HEK293T (cell line): ENCODE data around the gene PPP2R5E.

ENCODE experiments used
- BHLHE40 ChIP-seq: fragments of 450-650 bp; IDR thresholded peaks from 2 replicates; pipeline ENCODE4 v1.6.1; 2016; ENCODE audit warnings: mild to moderate bottlenecking, moderate library complexity, borderline replicate concordance
- ELF4 ChIP-seq: fragments of 450-650 bp; IDR thresholded peaks from 2 replicates; pipeline ENCODE4 v1.6.1; 2017; ENCODE audit warnings: antibody characterized with exemption
- FOXM1 ChIP-seq: fragments of 450-650 bp; IDR thresholded peaks from 2 replicates; pipeline ENCODE4 v1.6.1; 2017; ENCODE audit warnings: mild to moderate bottlenecking, borderline replicate concordance
- HDGF ChIP-seq: fragments of 450-650 bp; IDR thresholded peaks from 2 replicates; pipeline ENCODE4 v1.6.1; 2017; ENCODE audit warnings: antibody characterized with exemption, borderline replicate concordance
- LEF1 ChIP-seq: fragments of 450-650 bp; IDR thresholded peaks from 2 replicates; pipeline ENCODE4 v1.6.1; 2017; ENCODE audit warnings: mild to moderate bottlenecking, borderline replicate concordance

- TF ChIP-seq LEF1: no peak
- no peak for TF ChIP-seq FOXM1
- no peak for TF ChIP-seq HDGF
- no peak for TF ChIP-seq ELF4
- no peak for TF ChIP-seq BHLHE40
Measured at GRCh38 chr14:63563370-63564026, 20.3 kb upstream of the PPP2R5E start.
